ENCODE data around the gene C9. TPM values are rescaled to one million over a fixed set of nuclear protein-coding genes. Genes with fewer than 3 reads are reported as not detected.
"Not testable (repeated sequence)": the region's sequence is repeated elsewhere in the genome, so short reads cannot be mapped to it uniquely, and the experiment has no call there.

C9 gene
- total RNA-seq, 2 donors from 2014 or later, result not detected

- 29 to 44% methylated on average over 1 of the region's 1 CpG for WGBS, 2 donors
- DNase-seq (no peak), ATAC-seq (no peak)
- H3K4me3 ChIP-seq, result no peak overlapping the region
- no peak overlapping the region for H3K27ac ChIP-seq
- TF ChIP-seq CTCF (IDR thresholded peaks at IDR 0.05), result no peak
- no peaks in the 10 kb centered on the region for H3K36me3 ChIP-seq (replicated peaks in 1 of 2; ENCODE audit: insufficient read depth in 1 of 2, low read depth in 2 of 2)
- no peaks in the 10 kb centered on the region for H3K27me3 ChIP-seq
- intact Hi-C loops (cut with DNase I), result no loop called here
- no peaks in the 10 kb centered on the region for H3K9me3 ChIP-seq
- no peaks in the 10 kb centered on the region for H3K4me1 ChIP-seq
These were observed 23.8 kb downstream of the C9 start for GRCh38 chr5:39340506-39340905.

- intact Hi-C loops (cut with DNase I), result no loop called here
- no peaks in the 10 kb centered on the region for H3K4me1 ChIP-seq
- H3K27me3 ChIP-seq, result no peaks in the 10 kb centered on the region
- H3K4me3 ChIP-seq, result no peak overlapping the region
- TF ChIP-seq POLR2A (IDR thresholded peaks at IDR 0.05), result no peak
- no peak for TF ChIP-seq CTCF (IDR thresholded peaks at IDR 0.05)
- WGBS, 2 donors, result 61 to 79% methylated on average over 1 of the region's 1 CpG
- DNase-seq, result no peak
- no peaks in the 10 kb centered on the region for H3K36me3 ChIP-seq (replicated peaks in 1 of 2; ENCODE audit: insufficient read depth in 1 of 2, low read depth in 2 of 2)
- no peak for ATAC-seq
- H3K27ac ChIP-seq, result no peak overlapping the region
- no peaks in the 10 kb centered on the region for H3K9me3 ChIP-seq
These were observed 26.9 kb downstream of the C9 start for GRCh38 chr5:39337252-39337915.

GRCh38 chr5:39334296-39334695 lies 30.0 kb downstream of the C9 start:
- H3K27me3 ChIP-seq; intact Hi-C loops (cut with DNase I); H3K36me3 ChIP-seq (replicated peaks in 1 of 2; ENCODE audit: insufficient read depth in 1 of 2, low read depth in 2 of 2); H3K4me3 ChIP-seq; H3K27ac ChIP-seq; H3K4me1 ChIP-seq; DNase-seq; H3K9me3 ChIP-seq; ATAC-seq: not testable (repeated sequence)
- WGBS, 2 donors, result 88 to 97% methylated on average over 7 to 16 of the region's 27 CpGs

GRCh38 chr5:39333104-39333503 lies 31.2 kb downstream of the C9 start:
- Histone ChIP-seq H3K9me3 (no peaks in the 10 kb centered on the region), H3K4me1 (no peaks in the 10 kb centered on the region), H3K27ac (no peak overlapping the region), H3K27me3 (no peaks in the 10 kb centered on the region), H3K4me3 (no peak overlapping the region), H3K36me3 (replicated peaks in 1 of 2; ENCODE audit: insufficient read depth in 1 of 2, low read depth in 2 of 2) (no peaks in the 10 kb centered on the region)
- TF ChIP-seq CTCF (IDR thresholded peaks at IDR 0.05) (no peak), POLR2A (IDR thresholded peaks at IDR 0.05) (no peak)
- DNase-seq (no peak), ATAC-seq (no peak)
- intact Hi-C loops (cut with DNase I), result no loop called here
- 83 to 89% methylated on average over 1 of the region's 1 CpG for WGBS, 2 donors

- Histone ChIP-seq H3K27ac (no peak overlapping the region), H3K27me3 (no peaks in the 10 kb centered on the region), H3K9me3 (no peaks in the 10 kb centered on the region), H3K4me1 (no peaks in the 10 kb centered on the region), H3K36me3 (replicated peaks in 1 of 2; ENCODE audit: insufficient read depth in 1 of 2, low read depth in 2 of 2) (no peaks in the 10 kb centered on the region), H3K4me3 (no peak overlapping the region)
- intact Hi-C loops (cut with DNase I), result no loop called here
- ATAC-seq (no peak), DNase-seq (no peak)
- WGBS, 2 donors, result 76 to 78% methylated on average over 2 of the region's 2 CpGs
- TF ChIP-seq CTCF (IDR thresholded peaks at IDR 0.05) (no peak), POLR2A (IDR thresholded peaks at IDR 0.05) (no peak)
These were observed 32.4 kb downstream of the C9 start for GRCh38 chr5:39331861-39332381.
